ENCODE data around the gene MICU2. TPM values are rescaled to one million over a fixed set of nuclear protein-coding genes. Genes with fewer than 3 reads are reported as not detected.

The MICU2 gene
- total and polyA plus RNA-seq, 2 of the 4 experiments (the other 2 are of a cell fraction): 14.9 to 25.0 TPM

DNA sequence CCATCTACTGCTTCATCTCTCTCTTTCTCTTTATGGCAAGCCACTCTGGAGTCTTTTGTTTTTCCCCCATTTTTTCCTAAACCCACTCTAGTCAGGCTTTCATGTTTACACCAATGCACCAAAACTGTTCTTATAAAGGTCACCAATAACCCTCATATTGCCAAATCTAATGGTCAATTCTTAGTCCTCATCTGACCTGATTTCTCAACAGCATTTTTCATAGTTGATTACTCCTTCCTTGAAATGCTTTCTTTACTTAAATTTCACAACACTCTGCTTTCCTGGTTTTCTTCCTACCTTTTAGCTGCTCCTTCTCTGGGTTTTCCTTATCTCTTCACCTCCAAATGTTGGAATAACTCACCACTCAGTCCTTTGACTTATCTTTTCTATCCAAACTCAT lies 47.9 kb downstream of the MICU2 start:
- H2AFZ ChIP-seq (replicated peaks; ENCODE audit: low read length, poor library complexity): no peak overlapping the region
- no peak overlapping the region for H2BK120ac ChIP-seq (ENCODE audit: low read depth, low read length)
- no peak overlapping the region for H2BK5ac ChIP-seq (ENCODE audit: low read depth, low read length, poor library complexity, severe bottlenecking)
- ChIA-PET POLR2A (ENCODE audit: unreplicated experiment) (no interaction called here), CTCF (interaction anchor here (1.2 kb wide), 1 partner anchor 14 kb away, joined by 3 read pairs; no protein-coding TSS in a partner anchor)
- no peaks in the 10 kb centered on the region for H3K9me3 ChIP-seq (ENCODE audit: control insufficient read depth, insufficient read depth, low read length)
- TF ChIP-seq BHLHE40 (IDR thresholded peaks at IDR 0.05; ENCODE audit: low read depth, low read length) (no peak), CHD1 (IDR thresholded peaks at IDR 0.05; ENCODE audit: low read depth, low read length) (no peak), FOS (IDR thresholded peaks at IDR 0.05; ENCODE audit: low read depth, low read length) (no peak), RCOR1 (IDR thresholded peaks at IDR 0.05; ENCODE audit: insufficient replicate concordance, low read length) (no peak), SMC3 (IDR thresholded peaks at IDR 0.05; ENCODE audit: low read depth, low read length) (no peak), MXI1 (IDR thresholded peaks at IDR 0.05; ENCODE audit: borderline replicate concordance, low read depth, low read length) (no peak), NFE2L2 (IDR thresholded peaks at IDR 0.05; ENCODE audit: low read depth, low read length) (no peak), POLR2A (IDR thresholded peaks at IDR 0.05; ENCODE audit: low read depth, low read length) (no peak), MAZ (IDR thresholded peaks at IDR 0.05; ENCODE audit: borderline replicate concordance, low read depth, low read length) (no peak), RFX5 (IDR thresholded peaks at IDR 0.05; ENCODE audit: low read depth, low read length) (no peak), MAFK (IDR thresholded peaks at IDR 0.05; ENCODE audit: low read depth, low read length) (no peak), CEBPB (IDR thresholded peaks at IDR 0.05; ENCODE audit: low read depth, low read length) (no peak)
- TF ChIP-seq, protein P1, sequence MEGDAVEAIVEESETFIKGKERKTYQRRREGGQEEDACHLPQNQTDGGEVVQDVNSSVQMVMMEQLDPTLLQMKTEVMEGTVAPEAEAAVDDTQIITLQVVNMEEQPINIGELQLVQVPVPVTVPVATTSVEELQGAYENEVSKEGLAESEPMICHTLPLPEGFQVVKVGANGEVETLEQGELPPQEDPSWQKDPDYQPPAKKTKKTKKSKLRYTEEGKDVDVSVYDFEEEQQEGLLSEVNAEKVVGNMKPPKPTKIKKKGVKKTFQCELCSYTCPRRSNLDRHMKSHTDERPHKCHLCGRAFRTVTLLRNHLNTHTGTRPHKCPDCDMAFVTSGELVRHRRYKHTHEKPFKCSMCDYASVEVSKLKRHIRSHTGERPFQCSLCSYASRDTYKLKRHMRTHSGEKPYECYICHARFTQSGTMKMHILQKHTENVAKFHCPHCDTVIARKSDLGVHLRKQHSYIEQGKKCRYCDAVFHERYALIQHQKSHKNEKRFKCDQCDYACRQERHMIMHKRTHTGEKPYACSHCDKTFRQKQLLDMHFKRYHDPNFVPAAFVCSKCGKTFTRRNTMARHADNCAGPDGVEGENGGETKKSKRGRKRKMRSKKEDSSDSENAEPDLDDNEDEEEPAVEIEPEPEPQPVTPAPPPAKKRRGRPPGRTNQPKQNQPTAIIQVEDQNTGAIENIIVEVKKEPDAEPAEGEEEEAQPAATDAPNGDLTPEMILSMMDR (conservative IDR thresholded peaks at IDR 0.05; ENCODE audit: low read depth, low read length): no peak
- TF ChIP-seq, protein P2, sequence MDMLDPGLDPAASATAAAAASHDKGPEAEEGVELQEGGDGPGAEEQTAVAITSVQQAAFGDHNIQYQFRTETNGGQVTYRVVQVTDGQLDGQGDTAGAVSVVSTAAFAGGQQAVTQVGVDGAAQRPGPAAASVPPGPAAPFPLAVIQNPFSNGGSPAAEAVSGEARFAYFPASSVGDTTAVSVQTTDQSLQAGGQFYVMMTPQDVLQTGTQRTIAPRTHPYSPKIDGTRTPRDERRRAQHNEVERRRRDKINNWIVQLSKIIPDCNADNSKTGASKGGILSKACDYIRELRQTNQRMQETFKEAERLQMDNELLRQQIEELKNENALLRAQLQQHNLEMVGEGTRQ (IDR thresholded peaks at IDR 0.05; ENCODE audit: low read depth, low read length): no peak
- TF ChIP-seq, protein P3, sequence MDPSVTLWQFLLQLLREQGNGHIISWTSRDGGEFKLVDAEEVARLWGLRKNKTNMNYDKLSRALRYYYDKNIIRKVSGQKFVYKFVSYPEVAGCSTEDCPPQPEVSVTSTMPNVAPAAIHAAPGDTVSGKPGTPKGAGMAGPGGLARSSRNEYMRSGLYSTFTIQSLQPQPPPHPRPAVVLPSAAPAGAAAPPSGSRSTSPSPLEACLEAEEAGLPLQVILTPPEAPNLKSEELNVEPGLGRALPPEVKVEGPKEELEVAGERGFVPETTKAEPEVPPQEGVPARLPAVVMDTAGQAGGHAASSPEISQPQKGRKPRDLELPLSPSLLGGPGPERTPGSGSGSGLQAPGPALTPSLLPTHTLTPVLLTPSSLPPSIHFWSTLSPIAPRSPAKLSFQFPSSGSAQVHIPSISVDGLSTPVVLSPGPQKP (IDR thresholded peaks at IDR 0.05; ENCODE audit: borderline replicate concordance, low read depth, low read length): no peak
- DNase-seq (no peak), ATAC-seq (ENCODE audit: low read depth) (no peak)
- H3K4me1 ChIP-seq (ENCODE audit: control insufficient read depth, insufficient read depth, low read length): no peaks in the 10 kb centered on the region
- H3K4me3 ChIP-seq (ENCODE audit: insufficient read depth, low read depth, low read length): no peak overlapping the region
- no peaks in the 10 kb centered on the region for H4K20me1 ChIP-seq (ENCODE audit: insufficient read depth, low read length)
- H4K91ac ChIP-seq (ENCODE audit: insufficient read depth, low read depth, low read length): no peak overlapping the region
- H3K36me3 ChIP-seq (ENCODE audit: control insufficient read depth, insufficient read depth, low read length): no peaks in the 10 kb centered on the region
- no peak overlapping the region for H2BK20ac ChIP-seq (ENCODE audit: low read depth, low read length)
- intact Hi-C loops (cut with micrococcal nuclease): no loop called here
- H3K27ac ChIP-seq (ENCODE audit: insufficient read depth, low read length): no peak overlapping the region
- H3K56ac ChIP-seq (ENCODE audit: extremely low read depth, insufficient read depth, low read length): no peak overlapping the region
- dilution Hi-C loops (cut with HindIII; ENCODE audit: low sequenced_read_pairs, unreplicated experiment): no loop called here
- H3K14ac ChIP-seq (replicated peaks; ENCODE audit: low read depth, low read length): no peak overlapping the region
- H4K5ac ChIP-seq (ENCODE audit: low read depth, low read length): no peak overlapping the region
- in situ Hi-C loops (cut with MboI; ENCODE audit: low sequenced_read_pairs): no loop called here
- H3K79me1 ChIP-seq (ENCODE audit: low read depth in 1 of 2, low read length in 2 of 2): peaks cover 9 to 17% of the 10 kb centered on the region in 2 experiments
- BruUV-seq (replicated peaks): no TSS peak
- no peak overlapping the region for H2AK9ac ChIP-seq (replicated peaks; ENCODE audit: low read depth, low read length, poor library complexity)
- no peak overlapping the region for H3K4me2 ChIP-seq (ENCODE audit: low read depth, low read length)
- H3K27me3 ChIP-seq (ENCODE audit: control insufficient read depth, insufficient read depth, low read length): no peaks in the 10 kb centered on the region
- no peak overlapping the region for H3K4ac ChIP-seq (ENCODE audit: low read depth, low read length)
- H2AK5ac ChIP-seq (ENCODE audit: low read depth, low read length): no peak overlapping the region
- H4K8ac ChIP-seq (ENCODE audit: low read depth in 2 of 2, low read length in 2 of 2): no peak overlapping the region
- H3K18ac ChIP-seq (ENCODE audit: low read depth, low read length): no peak overlapping the region
- H2BK15ac ChIP-seq (ENCODE audit: low read depth, low read length): no peak overlapping the region
- H3K23ac ChIP-seq (ENCODE audit: low read depth, low read length): no peak overlapping the region
- H3K9ac ChIP-seq (ENCODE audit: low read depth, low read length): no peak overlapping the region
- peaks cover under 1% of the 10 kb centered on the region; the same call in 1 of the 2 replicates for H3K9me1 ChIP-seq (ENCODE audit: insufficient read depth, low read length)

Data from IMR-90 (cell line).